SK-N-MC (cell line): ENCODE data around the gene KCNQ1.

Source experiments
- DNase-seq: peaks from one replicate; pipeline ENCODE4 v3.0.0-alpha.2; 2011; ENCODE audit warnings: low read depth, low spot score
- H3K27ac ChIP-seq: fragments of 200-600 bp; sonication (generic); 2 replicates; pipeline ENCODE4 v1.5.1; 2016; ENCODE audit warnings: mixed run types
- H3K36me3 ChIP-seq: fragments of 200-600 bp; sonication (generic); 2 replicates; pipeline ENCODE4 v1.6.1; 2017; ENCODE audit warnings: antibody characterized with exemption, low read length, mixed read lengths; ENCODE audit not compliant: insufficient read depth
- H3K4me3 ChIP-seq: fragments of 200-600 bp; sonication (generic); 2 replicates; pipeline ENCODE4 v1.5.1; 2016
- H3K9ac ChIP-seq: fragments of 200-600 bp; sonication (generic); 2 replicates; pipeline ENCODE4 v1.8.0; 2017; ENCODE audit warnings: mixed run types, mixed read lengths; ENCODE audit not compliant: insufficient read length
- H3K9me3 ChIP-seq: fragments of 200-600 bp; sonication (generic); 2 replicates; pipeline ENCODE4 v1.6.1; 2017; ENCODE audit warnings: low read depth, mild to moderate bottlenecking, antibody characterized with exemption, low read length, moderate library complexity, mixed read lengths
- EZH2 ChIP-seq: fragments of 200-600 bp; sonication (generic); IDR thresholded peaks from one replicate; pipeline ENCODE4 v1.6.1; 2017; ENCODE audit warnings: antibody characterized with exemption
- FOXP2 ChIP-seq: optimal IDR thresholded peaks from 2 replicates; pipeline ENCODE3; 2011; ENCODE audit warnings: mild to moderate bottlenecking, moderate library complexity; ENCODE audit not compliant: insufficient read depth; ENCODE audit errors: extremely low read length, control extremely low read depth
- POLR2AphosphoS5 ChIP-seq: IDR thresholded peaks from 2 replicates; pipeline ENCODE4 v1.6.1; 2012; ENCODE audit warnings: mild to moderate bottlenecking, low read depth, low read length, borderline replicate concordance

The KCNQ1 gene

GRCh38 chr11:2742201-2742600 is 297.4 kb downstream of the KCNQ1 start:
- DNase-seq = no peak
- Histone ChIP-seq H3K27ac (no peak overlapping the region), H3K36me3 (no peaks in the 10 kb centered on the region), H3K4me3 (no peak overlapping the region), H3K9me3 (no peaks in the 10 kb centered on the region), H3K9ac (no peak overlapping the region)
- TF ChIP-seq EZH2 (no peak), FOXP2 (no peak)

DNA sequence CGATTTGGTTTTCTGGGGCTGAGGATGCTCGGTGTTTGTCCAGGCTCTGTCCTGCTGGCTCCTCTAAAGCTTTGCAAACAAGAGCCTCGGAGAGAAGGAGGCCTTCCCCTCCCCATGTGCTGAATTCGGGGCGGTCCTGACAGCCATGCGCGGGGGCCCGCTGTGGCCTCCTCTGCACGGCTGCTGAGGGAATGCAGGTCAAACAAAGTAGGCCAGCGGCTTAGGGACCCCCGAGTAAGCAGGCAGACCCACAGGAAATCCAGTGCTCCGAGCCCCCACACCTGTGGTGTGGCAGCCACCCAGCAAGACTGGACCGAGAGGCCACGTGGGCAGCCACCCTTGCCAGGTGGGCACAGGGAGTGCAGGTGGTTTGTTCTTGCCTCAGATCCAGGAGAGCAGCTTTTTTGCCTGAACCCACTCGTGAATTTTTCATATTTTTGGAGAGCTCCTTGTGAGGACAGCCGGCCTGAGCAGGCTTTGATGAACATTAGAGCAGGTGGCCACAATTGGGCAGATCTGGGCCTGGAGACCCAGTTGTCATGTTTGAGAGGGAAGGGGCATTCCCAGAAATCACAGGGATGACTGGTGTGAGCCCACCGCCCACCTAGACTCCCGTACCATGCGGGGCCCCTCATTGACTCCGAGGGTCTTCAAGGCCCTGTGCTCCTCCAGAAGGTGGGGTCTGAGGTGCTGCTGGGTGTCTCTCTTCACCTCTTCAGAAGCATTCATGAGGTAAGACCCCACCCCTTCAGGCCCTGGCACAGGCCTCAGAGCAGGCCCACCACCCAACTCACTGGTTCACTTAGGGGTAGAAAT is 298.0 kb downstream of the KCNQ1 start:
- no peak for TF ChIP-seq POLR2AphosphoS5
- no peak for TF ChIP-seq FOXP2
- TF ChIP-seq EZH2 = no peak
- Histone ChIP-seq H3K27ac (no peak overlapping the region), H3K9ac (no peak overlapping the region), H3K4me3 (no peak overlapping the region), H3K36me3 (no peaks in the 10 kb centered on the region), H3K9me3 (no peaks in the 10 kb centered on the region)
- DNase-seq = no peak

GRCh38 chr11:2743427-2744110 is 298.8 kb downstream of the KCNQ1 start:
- no peaks in the 10 kb centered on the region for H3K36me3 ChIP-seq
- H3K27ac ChIP-seq = no peak overlapping the region
- TF ChIP-seq FOXP2 = no peak
- no peak for TF ChIP-seq POLR2AphosphoS5
- TF ChIP-seq EZH2 = no peak
- H3K9ac ChIP-seq = no peak overlapping the region
- no peak for DNase-seq
- no peak overlapping the region for H3K4me3 ChIP-seq
- no peaks in the 10 kb centered on the region for H3K9me3 ChIP-seq

GRCh38 chr11:2744166-2744565 is 299.4 kb downstream of the KCNQ1 start:
- no peak overlapping the region for H3K9ac ChIP-seq
- TF ChIP-seq FOXP2 (no peak), POLR2AphosphoS5 (no peak), EZH2 (no peak)
- no peak for DNase-seq

DNA sequence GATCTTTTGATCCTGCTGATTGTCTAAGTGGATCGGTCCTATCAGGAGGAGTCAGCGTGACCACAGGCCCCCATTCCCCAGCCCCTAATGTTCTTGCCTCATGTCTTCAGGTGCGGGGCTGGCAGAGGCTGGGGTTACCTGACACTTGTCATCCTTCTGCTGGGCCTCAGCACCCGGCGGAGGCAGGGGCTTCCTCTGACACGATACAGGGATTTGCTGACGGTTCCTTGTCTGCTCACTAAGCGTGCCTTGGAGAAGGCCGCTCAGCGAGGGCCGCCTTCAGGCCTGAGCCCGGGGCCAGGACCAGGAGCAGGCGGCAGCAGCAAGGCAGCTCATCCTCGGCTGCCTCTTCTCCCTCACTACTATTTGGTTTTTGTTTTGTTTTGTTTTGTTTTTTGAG is 300.7 kb downstream of the KCNQ1 start:
- Histone ChIP-seq H3K36me3 (no peaks in the 10 kb centered on the region), H3K9me3 (no peaks in the 10 kb centered on the region), H3K9ac (no peak overlapping the region), H3K4me3 (no peak overlapping the region), H3K27ac (no peak overlapping the region)
- TF ChIP-seq EZH2 (no peak), POLR2AphosphoS5 (no peak), FOXP2 (no peak)
- no peak for DNase-seq

More at GRCh38 chr11:2744166-2744565, 299.4 kb downstream of the KCNQ1 start:
- H3K27ac ChIP-seq = no peak overlapping the region
- no peaks in the 10 kb centered on the region for H3K36me3 ChIP-seq
- H3K9me3 ChIP-seq = no peaks in the 10 kb centered on the region
- H3K4me3 ChIP-seq = no peak overlapping the region

DNA sequence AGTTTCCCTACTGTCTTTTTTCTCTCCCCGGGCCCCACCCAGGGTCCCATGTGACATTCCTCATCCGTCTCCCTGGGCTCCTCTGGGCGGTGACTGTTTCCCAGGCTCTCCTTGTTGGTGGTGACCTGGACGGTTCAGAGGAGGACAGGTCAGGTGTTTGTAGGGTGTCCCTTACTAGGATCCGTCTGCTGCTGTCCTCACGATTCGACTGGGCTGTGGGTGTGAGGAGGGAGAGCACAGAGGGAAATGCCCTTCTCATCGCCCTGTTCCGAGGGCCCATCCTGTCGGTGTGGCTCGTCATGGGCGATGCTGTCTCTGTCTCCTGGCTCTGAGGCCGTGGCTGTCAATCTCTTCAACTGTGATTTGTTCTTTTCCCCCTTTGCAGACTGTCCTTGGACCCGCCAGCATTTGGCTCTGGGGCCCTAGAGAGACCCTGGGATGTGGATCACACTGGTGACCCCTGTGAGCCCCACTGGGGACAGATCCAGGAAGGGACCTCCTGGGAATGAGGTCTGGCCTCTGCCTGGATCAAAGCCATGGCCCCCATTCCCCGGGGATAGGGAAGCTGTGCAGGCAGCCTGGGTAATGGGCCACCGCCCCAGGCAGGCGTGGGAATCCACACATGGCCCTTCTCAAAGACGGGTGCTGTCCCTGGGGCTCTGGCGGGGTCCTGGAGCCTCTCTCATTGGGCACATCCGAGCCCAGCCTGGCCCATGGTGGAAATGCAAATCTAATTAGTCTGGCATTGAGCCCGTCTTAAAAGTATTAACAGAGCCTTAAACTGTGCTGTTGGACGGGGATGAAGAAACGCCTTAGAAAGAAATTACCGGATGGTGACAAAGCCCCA is 301.8 kb downstream of the KCNQ1 start:
- H3K36me3 ChIP-seq = no peaks in the 10 kb centered on the region
- H3K9ac ChIP-seq = no peak overlapping the region
- TF ChIP-seq POLR2AphosphoS5 (no peak), FOXP2 (no peak), EZH2 (no peak)
- no peak for DNase-seq
- no peak overlapping the region for H3K27ac ChIP-seq
- H3K4me3 ChIP-seq = no peak overlapping the region
- no peaks in the 10 kb centered on the region for H3K9me3 ChIP-seq

- H3K4me3 ChIP-seq = no peak overlapping the region
- H3K27ac ChIP-seq = no peak overlapping the region
- H3K36me3 ChIP-seq = no peaks in the 10 kb centered on the region
- no peaks in the 10 kb centered on the region for H3K9me3 ChIP-seq
- no peak overlapping the region for H3K9ac ChIP-seq
- DNase-seq = no peak
- TF ChIP-seq POLR2AphosphoS5 (no peak), EZH2 (no peak), FOXP2 (no peak)
Observed at GRCh38 chr11:2747248-2748027, 302.6 kb downstream of the KCNQ1 start.
